Globus pallidus (tissue), 1 donor: ENCODE data around the gene KREMEN1.

Experiments
- DNase-seq: peaks from one replicate; pipeline ENCODE4 v3.0.0-alpha.2; 2015; ENCODE audit warnings: low spot score

KREMEN1 gene

DNA sequence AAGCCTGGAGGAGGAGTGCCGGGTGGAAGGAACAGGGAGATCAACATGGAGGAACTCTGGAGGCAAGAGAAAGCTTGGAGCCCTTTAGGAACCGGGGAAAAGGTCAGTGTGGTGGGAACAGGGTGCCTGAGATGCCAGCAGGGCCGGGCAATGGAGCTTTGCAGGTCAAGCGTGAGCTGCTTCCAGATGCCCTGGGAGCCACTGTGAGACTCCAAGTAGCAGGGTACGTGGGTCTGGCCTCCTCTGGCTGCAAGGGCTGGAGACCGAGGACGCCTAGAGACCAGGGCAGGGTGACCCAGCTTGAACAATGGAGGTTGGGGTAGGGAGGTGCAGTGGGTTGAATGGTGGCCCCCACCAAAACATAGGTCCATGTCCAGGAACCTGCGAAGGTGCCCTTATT lies 117.2 kb downstream of the KREMEN1 start:
- no peak for DNase-seq

DNA sequence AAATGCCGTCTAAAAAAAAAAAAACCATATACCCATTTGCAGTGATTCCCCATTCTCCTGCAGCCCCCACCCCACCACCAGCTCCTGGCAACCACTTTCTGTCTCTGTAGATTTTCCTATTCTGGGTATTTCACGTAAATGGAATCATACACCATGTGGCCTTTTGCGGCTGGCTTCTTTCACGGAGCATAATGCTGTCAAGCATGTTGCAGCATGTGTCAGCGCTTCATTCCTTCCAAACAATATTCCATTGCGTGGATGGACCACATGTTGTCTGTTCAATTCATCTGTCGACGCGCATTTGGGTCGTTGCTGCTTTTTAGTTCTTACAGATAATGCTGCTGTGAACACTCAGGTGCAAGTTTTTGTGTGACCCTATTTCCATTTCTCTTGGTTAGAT lies 118.1 kb downstream of the KREMEN1 start:
- DNase-seq, result no peak

DNA sequence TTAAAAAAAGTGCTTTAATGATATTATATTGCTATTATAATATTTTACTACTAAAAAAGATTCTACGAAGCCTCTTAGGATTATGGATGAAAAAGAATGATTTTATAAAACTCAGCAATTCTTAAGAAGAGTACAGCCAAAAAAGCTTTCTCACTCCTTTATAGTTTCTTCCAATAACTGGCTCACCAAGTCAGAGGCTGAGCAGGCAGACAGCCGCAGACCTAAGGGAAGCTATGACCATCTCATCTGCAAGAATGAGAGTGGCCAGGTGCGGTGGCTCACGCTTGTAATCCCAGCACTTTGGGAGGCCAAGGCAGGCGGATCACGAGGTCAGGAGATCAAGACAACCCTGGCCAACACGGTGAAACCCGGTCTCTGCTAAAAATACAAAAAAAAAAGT lies 120.2 kb downstream of the KREMEN1 start:
- no peak for DNase-seq

DNA sequence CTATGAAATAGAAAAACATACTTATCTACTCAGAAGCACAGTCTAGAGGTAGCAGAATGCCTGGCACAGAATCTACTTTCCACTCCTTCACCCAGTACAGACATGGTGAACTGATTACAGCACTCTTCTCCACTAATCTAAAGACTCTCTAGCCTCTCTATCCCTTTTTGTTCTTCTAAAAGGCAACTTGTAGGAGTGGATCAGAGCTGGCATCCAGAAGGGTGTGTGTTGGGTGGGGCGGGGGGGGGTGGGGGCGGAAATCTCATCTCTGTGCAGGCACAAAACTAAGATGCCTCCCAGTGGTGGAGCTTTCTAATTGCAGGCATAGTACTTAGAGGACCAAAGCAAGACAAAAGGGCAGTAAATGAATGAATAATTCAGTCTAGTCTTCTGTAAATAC lies 121.3 kb downstream of the KREMEN1 start:
- DNase-seq, result no peak

DNA sequence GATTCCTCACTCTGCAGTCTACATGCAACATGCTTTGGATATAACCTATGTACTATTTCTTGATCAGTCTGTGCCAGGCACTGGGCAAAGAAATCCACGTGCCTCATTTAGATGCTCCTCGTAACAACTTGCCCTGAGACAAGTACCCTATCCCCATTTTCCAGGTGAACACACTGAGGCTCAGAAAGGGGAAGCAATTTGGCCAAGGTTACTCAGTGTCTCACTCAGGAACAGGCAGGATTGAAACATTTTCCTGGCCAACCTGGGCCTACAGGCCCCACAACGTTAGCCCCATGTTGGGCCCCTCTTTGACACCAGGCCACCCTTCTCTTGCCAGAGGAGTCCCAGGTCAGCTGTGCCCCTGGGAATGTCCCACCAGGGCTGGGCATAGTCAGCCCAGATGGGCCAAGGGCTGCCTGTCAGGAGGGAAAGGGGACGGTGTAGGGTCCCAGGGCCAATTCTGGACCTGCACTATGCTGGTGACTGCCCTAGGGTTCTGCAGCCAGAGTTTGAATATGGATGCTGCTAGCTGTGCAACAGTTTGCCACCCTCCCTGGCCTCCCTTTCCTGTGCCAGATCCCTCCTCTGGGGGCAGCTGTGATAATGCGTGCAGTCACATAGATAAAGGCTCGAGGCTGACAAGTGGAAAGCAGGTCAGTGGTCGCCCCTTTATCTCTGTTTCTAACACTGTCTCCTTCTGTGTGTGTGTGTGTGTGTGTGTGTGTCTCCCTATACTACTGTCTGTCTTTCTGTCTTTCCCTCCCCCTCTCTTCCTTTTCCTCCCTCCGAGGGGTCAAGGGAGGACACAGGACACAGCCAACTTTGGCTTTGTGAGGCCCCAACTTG lies 122.5 kb downstream of the KREMEN1 start:
- no peak for DNase-seq

DNA sequence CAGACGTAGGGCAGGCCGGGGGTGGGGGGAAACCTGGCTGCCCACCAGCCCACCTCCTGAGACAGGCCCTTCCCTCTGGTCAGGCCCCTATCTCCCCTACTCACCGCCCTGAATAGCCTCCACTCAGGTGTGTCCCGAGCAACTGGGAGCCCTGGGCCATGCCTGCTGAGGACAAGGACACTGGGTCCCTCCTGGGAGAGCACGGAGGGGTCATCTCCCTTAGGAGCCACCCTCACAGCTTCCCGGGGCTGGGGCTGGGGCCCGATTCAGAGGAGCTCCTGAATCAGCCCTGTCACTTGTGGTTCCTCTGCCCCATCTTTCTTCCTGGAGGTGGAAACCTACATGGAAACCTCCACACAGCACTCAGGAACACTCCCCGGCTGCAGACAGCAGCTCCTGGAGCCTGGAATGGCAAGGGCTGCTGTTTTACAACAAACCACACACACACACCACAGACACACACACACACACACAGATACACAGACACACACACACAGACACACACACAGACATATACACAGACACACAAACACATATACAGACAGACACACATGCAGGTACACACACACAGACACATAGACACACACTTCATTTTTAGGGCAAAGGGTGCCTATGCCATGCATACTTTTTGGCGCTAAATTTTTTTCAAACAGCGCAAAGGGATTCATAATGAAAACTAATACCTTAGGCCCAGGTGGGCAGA lies 123.3 kb downstream of the KREMEN1 start:
- no peak for DNase-seq

DNA sequence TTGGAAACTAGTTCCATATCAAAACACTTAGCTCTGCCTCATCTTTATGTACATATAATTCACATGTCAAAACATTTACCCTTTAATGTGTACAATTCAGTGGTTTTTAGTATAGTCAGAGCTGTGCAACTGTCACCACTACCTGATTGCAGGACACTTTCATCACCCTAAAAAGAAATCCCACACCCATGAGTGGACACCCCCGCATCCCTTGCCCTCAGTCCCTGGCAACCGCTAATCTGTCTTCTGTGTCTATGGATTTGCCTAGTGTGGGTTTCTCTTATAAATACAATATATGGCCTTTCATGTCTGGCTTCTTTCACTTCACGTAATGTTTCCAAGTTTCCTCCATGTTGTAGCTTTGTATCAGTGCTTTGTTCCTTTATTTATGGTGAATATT lies 124.3 kb downstream of the KREMEN1 start:
- DNase-seq, result no peak

DNA sequence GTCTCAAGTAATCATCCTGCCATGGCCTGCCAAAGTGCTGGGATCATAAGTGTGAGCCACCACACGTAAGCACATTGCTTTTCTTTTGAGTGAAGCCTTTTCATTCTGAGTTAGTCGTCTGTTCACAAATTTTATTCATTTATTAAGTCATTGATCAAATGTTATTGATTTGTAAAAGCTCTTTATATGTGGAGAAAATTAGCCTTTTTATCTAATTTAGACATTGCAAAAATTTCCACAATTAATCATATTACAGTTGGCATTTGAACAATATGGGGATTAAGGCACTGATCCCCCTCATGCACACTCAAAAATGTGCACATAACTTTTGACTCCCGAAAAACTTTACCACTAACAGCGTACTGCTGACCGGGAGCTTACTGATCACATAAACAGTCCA lies 125.4 kb downstream of the KREMEN1 start:
- DNase-seq, result no peak

DNA sequence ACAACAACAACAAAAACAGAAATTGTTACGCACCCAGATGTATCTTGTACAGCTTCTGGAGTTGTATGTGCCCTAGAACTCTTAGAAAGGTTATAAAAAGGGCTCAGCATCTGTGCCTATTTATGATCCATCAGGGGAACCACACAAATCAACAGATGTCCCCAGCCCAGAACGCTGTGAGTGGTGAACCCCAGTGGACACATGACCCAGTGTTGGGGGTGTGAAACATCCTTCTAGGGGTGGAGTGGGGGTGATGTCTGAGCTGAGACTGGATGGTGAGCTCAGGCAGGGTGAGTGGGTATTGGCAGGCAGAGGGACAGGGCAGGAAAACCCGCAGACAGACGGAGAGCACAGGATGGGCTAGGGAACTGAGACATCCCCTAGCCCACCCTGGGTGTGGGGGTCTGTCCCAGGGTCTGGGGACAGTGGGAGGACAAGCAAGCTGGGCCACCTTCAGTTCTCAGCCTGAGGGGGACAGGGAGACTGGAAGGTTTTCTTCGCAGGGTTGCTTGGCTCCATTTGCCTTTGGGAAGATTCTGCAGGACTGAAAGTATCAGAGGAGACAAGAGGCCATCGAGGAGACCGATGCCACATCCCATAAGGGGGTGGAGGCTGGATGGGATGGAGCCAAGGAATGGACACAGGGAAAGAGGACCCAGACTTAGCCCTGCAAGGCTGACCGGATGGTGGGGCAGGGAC lies 127.0 kb downstream of the KREMEN1 start:
- DNase-seq, result no peak

DNA sequence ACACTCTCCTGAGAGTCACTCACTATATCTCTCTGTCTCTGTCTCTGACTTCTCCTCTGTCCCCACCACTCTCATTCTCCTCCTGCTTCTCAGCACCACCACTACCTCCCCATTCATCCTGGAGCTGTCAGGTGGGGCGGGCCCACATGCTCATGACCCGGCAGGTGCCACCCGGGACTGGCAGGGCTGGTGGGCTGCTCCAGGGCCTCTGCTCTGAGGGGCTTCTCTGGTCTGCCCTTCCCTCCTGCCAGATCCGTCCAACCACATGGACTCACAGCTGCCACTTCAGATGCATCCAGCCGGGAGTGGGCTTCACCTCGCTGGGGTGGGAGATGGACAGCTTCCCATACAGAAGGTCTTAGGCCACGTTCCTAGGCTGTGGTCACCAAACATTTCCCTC lies 128.1 kb downstream of the KREMEN1 start:
- DNase-seq, result no peak

DNA sequence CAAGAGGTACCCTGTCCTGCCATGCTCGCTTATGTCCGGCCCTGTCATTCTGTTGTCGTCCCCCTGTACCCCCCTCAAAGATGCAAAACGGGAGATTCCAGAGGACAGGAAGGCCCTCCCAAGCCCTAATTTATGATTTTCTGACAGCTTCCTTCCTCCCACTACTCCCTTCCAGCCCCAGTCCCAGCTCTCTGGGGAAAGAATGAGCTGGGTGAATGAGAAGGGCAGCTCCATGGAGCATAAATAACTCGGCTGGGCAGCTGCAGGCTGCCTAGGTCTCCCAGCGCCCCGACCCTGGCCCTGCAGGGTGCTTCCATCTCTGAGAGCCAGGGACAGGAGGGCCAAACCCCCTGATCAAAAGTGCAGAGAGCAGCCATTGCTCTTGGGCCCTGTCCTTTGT lies 128.9 kb downstream of the KREMEN1 start:
- DNase-seq, result no peak

DNA sequence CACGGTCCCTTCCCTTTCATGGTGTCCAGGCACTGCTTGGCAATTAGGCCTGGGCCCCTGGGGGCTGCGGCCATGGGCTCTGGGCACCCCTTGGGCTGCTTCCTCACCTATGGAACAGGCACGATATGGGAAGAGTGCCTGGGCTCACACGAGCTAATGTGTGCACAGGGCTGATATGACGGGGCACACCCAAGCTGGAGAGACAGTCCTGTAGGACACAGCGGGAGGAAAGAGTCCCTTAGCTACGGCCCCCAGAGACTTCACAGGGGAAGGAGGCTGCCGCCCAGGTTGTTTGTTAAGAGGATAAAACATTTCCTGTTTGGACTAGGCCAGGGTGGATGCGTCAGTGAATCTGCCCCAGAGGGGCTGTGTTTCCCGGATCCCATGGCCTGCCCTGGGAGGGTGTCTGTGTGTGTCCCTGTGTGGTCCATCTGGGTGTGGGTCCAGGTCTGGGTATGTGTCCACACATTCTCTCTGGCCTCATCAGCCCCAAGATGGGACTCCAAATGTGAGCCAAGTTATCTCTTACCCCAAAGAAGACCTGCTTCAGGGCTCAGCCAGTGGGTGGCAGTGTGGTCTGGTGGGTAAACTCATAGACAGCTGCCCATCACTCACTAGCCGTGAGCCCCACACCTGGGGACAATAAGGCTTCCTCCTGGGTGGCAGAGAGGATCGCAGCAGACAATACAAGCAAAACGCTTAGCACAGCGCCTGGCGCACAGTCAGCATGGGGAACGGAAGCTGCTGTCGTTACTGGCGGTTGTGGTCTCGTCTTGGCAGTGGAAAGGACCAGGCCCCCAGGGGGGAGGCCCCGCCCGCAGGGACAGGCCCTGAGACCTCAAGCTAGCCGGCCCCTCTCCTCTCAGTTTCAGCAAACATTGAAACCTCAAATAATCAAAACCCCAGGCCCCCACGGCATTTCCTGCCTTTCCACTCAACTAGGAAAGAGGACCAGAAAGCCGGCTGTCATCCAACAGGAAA lies 129.7 kb downstream of the KREMEN1 start:
- peak; percentile 46 for DNase-seq

DNA sequence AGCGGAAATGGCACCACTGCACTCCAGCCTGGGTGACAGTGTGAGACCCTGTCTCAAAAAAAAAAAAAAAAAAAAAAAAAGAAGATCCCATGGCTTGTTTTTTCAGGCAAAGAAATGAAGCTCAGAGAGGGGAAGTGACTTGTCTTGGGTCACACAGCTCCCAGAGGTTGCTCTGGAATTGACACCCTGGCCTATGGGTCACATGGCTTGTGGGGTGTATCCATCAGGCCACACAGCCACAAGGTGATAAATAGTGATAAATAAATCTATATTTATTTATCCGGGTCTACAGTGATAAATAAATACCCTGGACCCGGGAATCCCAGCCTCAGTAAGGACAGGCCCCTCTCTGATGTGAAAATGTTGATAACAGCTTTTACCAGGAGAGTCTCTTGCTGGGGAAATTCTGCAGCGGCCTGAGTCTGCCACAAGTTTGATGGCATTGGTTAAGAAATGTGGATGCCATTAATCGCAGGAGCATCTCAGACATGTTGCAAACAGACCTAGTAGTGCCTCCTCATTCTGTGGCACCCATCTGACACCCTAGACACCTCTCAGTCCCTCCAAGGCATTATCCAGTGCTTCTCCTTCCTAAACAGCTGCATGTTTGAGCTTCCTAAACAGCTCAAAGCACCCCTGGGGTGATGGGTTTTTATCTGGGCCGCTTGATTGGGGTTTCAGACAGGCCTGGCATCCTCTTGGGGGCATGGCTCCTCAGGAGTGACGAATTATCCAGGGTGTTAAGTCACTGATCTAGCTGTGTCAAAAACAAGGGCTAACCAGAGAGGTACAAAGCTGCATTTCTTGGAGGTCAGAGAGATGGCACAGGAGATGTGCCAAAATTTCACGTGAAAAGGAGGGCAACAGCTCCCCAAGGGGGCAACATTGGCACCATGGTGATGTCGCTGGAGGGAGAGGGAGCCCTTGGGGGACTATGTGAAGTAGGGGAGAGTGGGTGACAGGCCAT lies 130.9 kb downstream of the KREMEN1 start:
- no peak for DNase-seq

DNA sequence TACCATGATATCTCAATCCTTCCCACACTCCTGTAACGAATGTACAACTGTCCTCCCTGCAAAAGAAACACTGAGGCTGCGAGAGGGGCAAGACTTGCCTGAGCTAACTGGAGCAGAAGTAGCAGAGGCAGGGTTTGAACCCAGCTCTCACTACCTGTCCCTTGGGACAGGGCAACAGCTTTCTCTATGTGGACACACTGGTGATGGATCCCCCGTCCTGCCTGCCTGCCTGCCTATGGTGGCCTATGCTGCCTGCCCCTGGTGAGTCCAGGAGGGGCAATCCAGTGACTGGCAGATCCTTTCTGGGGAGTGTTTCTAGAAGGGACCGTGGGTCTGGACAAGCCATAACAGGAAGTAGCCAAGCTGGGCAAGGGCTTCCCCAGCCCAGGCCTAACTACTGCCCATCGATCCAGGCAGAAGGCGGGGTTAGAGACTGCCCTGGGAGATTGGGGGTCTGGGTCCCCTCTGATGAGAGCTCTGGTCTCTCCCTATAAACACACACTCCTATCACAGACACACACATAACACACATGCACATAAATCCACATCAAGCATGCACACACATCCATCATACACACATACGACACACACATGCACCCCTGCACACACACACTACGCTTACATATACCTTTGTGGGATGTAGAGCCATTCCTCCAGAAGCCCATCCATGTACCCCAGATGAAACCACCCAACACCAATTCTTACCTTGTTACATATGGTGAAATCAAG lies 131.8 kb downstream of the KREMEN1 start:
- no peak for DNase-seq

DNA sequence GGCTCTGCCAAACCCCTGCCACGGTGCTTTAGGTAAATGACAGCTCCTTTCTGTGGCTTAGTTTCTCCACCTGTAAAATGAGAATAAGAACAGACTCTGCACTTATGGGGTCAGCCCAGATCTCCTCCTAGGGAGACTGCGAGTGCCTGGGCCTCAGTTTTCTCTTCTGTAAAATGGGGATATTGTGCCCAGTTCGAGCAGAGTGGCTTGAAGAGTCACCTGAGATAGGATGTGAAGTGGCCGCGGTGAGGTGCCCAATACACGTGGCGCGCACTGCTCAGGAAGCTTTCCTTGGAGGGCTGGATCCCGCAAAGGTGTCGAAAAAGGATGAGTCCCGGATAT lies 132.4 kb downstream of the KREMEN1 start:
- DNase-seq, result no peak

DNA sequence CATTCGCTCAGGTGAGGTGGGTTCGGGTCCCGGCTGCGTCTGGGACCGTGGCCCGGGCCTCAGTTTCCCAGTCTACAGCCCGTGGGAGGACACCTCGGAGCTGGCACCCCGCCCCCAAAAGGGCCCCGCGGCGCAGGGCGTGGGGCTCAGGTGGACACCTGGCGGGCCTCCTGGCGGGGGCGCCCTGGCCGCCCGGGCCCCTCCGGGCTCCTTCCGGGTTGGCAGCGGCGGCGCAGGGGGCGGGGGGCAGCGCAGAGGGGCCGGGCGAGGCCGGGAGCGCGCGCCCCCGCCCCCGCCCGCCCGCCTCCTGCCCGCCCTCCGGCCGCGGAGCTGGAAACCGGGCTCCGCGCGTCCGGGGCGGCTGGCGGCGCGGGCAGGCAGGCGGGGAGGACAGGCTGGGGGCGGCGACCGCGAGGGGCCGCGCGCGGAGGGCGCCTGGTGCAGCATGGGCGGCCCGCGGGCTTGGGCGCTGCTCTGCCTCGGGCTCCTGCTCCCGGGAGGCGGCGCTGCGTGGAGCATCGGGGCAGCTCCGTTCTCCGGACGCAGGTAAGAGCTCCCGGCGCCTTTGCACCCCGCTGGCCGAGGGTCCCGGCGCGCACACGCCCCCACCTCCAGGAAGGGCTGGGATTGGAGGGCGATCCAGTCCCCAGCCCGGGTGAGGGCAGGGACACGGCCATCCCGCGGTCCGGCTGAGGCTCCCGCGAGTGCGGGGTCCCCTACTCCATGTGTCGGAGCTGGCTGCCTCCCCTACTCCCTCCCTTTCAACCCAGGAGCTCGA lies 132.9 kb downstream of the KREMEN1 start, which contains the start of gene EMID1:
EMID1 (plus strand) TSS at position 303 of the 778 bp plus-strand sequence; CDS start at position 446, 143 bp downstream.
- no peak for DNase-seq

DNA sequence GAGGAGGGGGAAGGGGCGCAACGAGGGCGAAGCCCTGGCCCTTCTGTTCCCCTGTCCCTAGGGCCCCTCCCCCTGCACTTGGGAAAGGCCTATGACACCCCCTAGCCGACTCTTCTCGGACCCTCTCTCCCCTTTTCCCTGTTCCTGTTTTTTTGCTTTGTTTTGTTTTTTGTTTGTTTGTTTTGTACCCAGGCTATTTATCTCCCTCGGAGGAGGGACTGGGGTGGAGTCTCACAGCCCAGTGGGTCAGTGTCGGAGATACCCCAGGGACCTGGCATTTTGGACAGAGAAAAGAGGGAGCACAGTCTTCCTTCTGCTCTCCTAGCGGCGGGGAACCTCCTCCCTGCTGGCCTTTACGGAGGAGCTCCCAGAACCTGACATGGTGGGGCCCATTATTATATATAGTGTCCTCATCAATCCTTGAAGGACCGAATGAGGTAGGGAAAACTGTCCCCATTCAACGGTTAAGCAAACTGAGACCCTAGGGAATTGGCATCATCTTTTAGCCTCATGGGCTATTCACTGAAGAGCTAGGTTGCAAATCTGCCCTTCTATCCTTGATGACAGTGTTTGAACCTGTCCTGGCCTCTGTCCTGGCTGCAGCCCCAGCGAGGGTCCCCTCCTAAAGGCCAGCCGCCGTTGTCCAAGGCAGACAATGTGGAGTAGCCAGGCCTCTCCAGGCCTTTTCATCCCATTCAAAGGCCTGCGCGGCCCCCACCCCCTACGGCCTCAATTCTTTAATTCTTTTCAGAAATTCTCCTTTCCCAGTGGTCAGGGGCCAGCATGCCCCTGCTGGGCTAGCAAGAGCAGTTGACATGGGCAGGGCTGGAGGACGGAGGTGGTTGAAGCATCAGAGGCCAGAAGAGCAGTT lies 133.8 kb downstream of the KREMEN1 start:
- no peak for DNase-seq

DNA sequence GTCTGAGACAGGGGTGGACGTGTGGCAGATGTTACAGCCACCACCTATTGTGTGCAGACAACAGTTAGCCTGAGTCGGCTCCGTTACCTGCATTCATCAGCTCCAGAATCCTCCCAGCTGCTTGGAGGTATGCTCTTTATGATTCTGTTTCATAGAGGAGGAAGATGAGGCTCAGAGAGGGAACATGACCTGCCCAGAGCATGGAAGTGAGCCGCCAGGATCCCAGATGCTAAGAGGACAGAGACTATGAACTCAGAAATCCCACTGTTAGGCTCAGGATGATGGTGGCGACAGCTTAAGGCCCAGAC lies 134.4 kb downstream of the KREMEN1 start:
- DNase-seq, result no peak
